Mesothelial cell of epicardium (in vitro differentiated cells): ENCODE data around the gene FGF2. TPM values are rescaled to one million over a fixed set of nuclear protein-coding genes. Genes with fewer than 3 reads are reported as not detected.

Experiments used
- DNase-seq, 2 experiments: peaks; one replicate each; pipeline ENCODE4 v3.0.0; 2021; ENCODE audit warnings: low spot score in 2 of 2; ENCODE audit not compliant: unreplicated experiment in 2 of 2
- H3K27ac Mint-ChIP-seq: 2 replicates; pipeline ENCODE4 v1.8.0; 2021; ENCODE audit warnings: mixed read lengths
- H3K27me3 Mint-ChIP-seq: 2 replicates; pipeline ENCODE4 v1.8.0; 2021; ENCODE audit warnings: low read depth, mixed read lengths
- H3K36me3 Mint-ChIP-seq: 2 replicates; pipeline ENCODE4 v1.8.0; 2021; ENCODE audit warnings: mixed read lengths
- H3K4me1 Mint-ChIP-seq: 2 replicates; pipeline ENCODE4 v1.8.0; 2021; ENCODE audit warnings: mixed read lengths
- H3K4me3 Mint-ChIP-seq: 2 replicates; pipeline ENCODE4 v1.8.0; 2021; ENCODE audit warnings: mild to moderate bottlenecking, moderate library complexity, mixed read lengths
- H3K9me3 Mint-ChIP-seq: 2 replicates; pipeline ENCODE4 v1.8.0; 2021; ENCODE audit warnings: mixed read lengths
- CTCF ChIP-seq: fragments of 200-600 bp; sonication (generic); IDR thresholded peaks from one replicate; pipeline ENCODE4 v1.5.0; 2021; ENCODE audit warnings: antibody characterized with exemption; ENCODE audit not compliant: unreplicated experiment
- total RNA-seq: library from RNA; stranded (reverse); gene quantifications from 3 replicates; pipeline ENCODE4 v1.2.1, GENCODE V29; 2021

Gene FGF2
- total RNA-seq, 1 donor from 2014 or later, result 11.3 TPM

- H3K4me1 Mint-ChIP-seq, result no peaks in the 10 kb centered on the region
- no peak for TF ChIP-seq CTCF
- no peak for DNase-seq
- H3K36me3 Mint-ChIP-seq, result peaks cover 37% of the 10 kb centered on the region
- no peak overlapping the region for H3K4me3 Mint-ChIP-seq
- no peak overlapping the region for H3K27ac Mint-ChIP-seq
- H3K27me3 Mint-ChIP-seq, result no peaks in the 10 kb centered on the region
- H3K9me3 Mint-ChIP-seq, result peaks cover 34% of the 10 kb centered on the region
Observed at GRCh38 chr4:122875949-122876348, 49.3 kb downstream of the FGF2 start.

GRCh38 chr4:122876456-122876855 lies 49.8 kb downstream of the FGF2 start:
- no peaks in the 10 kb centered on the region for H3K4me1 Mint-ChIP-seq
- TF ChIP-seq CTCF, result no peak
- H3K9me3 Mint-ChIP-seq, result peaks cover 34% of the 10 kb centered on the region
- no peak overlapping the region for H3K4me3 Mint-ChIP-seq
- H3K36me3 Mint-ChIP-seq, result peaks cover 38% of the 10 kb centered on the region
- no peak for DNase-seq
- no peak overlapping the region for H3K27ac Mint-ChIP-seq
- H3K27me3 Mint-ChIP-seq, result no peaks in the 10 kb centered on the region

- no peak for DNase-seq
- peaks cover 43% of the 10 kb centered on the region for H3K36me3 Mint-ChIP-seq
- no peaks in the 10 kb centered on the region for H3K4me1 Mint-ChIP-seq
- TF ChIP-seq CTCF, result no peak
- H3K9me3 Mint-ChIP-seq, result peaks cover 28% of the 10 kb centered on the region
- no peaks in the 10 kb centered on the region for H3K27me3 Mint-ChIP-seq
- H3K4me3 Mint-ChIP-seq, result no peak overlapping the region
- no peak overlapping the region for H3K27ac Mint-ChIP-seq
Observed at GRCh38 chr4:122879001-122879400, 52.4 kb downstream of the FGF2 start.

GRCh38 chr4:122882857-122883735 lies 56.5 kb downstream of the FGF2 start:
- H3K9me3 Mint-ChIP-seq, result peaks cover 28% of the 10 kb centered on the region
- peaks cover 61% of the 10 kb centered on the region for H3K36me3 Mint-ChIP-seq
- TF ChIP-seq CTCF, result no peak
- no peaks in the 10 kb centered on the region for H3K4me1 Mint-ChIP-seq
- no peak overlapping the region for H3K27ac Mint-ChIP-seq
- no peaks in the 10 kb centered on the region for H3K27me3 Mint-ChIP-seq
- no peak overlapping the region for H3K4me3 Mint-ChIP-seq
- no peak for DNase-seq

GRCh38 chr4:122884499-122884898 lies 57.9 kb downstream of the FGF2 start:
- no peak for TF ChIP-seq CTCF
- no peak overlapping the region for H3K27ac Mint-ChIP-seq
- H3K4me1 Mint-ChIP-seq, result no peaks in the 10 kb centered on the region
- peaks cover 51% of the 10 kb centered on the region for H3K36me3 Mint-ChIP-seq
- no peak overlapping the region for H3K4me3 Mint-ChIP-seq
- H3K9me3 Mint-ChIP-seq, result peaks cover 17% of the 10 kb centered on the region
- no peaks in the 10 kb centered on the region for H3K27me3 Mint-ChIP-seq
- DNase-seq, result no peak
